K562 (cell line): ENCODE results near the gene EPHA1. TPM values are rescaled to one million over a fixed set of nuclear protein-coding genes. Genes with fewer than 3 reads are reported as not detected.

Experiments used
- ARNT ChIP-seq, 2 experiments: fragments of 450-650 bp; IDR thresholded peaks; 2 replicates each; pipeline ENCODE4 v1.6.1; 2016; ENCODE audit warnings: mild to moderate bottlenecking in 1 of 2
- BMI1 ChIP-seq: fragments of 150-350 bp; IDR thresholded peaks from 2 replicates; pipeline ENCODE4 v1.6.1; 2014; ENCODE audit warnings: low read length
- CXXC5 ChIP-seq: fragments of 250-450 bp; sonication (Bioruptor Pico); IDR thresholded peaks from 2 replicates; pipeline ENCODE4 v1.8.0; 2022; ENCODE audit warnings: inconsistent platforms, mild to moderate bottlenecking, moderate library complexity
- EP400 ChIP-seq: fragments of 450-650 bp; IDR thresholded peaks from 2 replicates; pipeline ENCODE4 v1.6.1; 2017; ENCODE audit warnings: antibody characterized with exemption, mild to moderate bottlenecking, moderate library complexity
- FOXA1 ChIP-seq: fragments of 450-650 bp; IDR thresholded peaks from 2 replicates; pipeline ENCODE4 v1.6.1; 2016; ENCODE audit warnings: mild to moderate bottlenecking, borderline replicate concordance
- GTF2F1 ChIP-seq: IDR thresholded peaks from 2 replicates; pipeline ENCODE4 v1.6.1; 2011; ENCODE audit warnings: low read depth, low read length, improper control_type of control experiment
- HIVEP1 ChIP-seq: fragments of 250-450 bp; sonication (Bioruptor Pico); IDR thresholded peaks from 2 replicates; pipeline ENCODE4 v1.4.0; 2020; ENCODE audit warnings: mild to moderate bottlenecking
- HMG20A ChIP-seq: fragments of 450-650 bp; formaldehyde crosslinking; conservative IDR thresholded peaks from 2 replicates; pipeline ENCODE4 v1.4.0; 2020; ENCODE audit warnings: mild to moderate bottlenecking, mixed read lengths
- KDM1A ChIP-seq, 2 experiments: fragments of 450-650 bp; IDR thresholded peaks; 2 replicates each; pipeline ENCODE4 v1.6.1; 2016; ENCODE audit warnings: mild to moderate bottlenecking in 2 of 2
- KDM5B ChIP-seq: fragments of 200-600 bp; sonication (generic); IDR thresholded peaks from 2 replicates; pipeline ENCODE4 v1.6.1; 2012; ENCODE audit warnings: low read depth, mild to moderate bottlenecking, moderate library complexity, low read length, control low read depth, inconsistent platforms; ENCODE audit not compliant: insufficient replicate concordance
- NFXL1 ChIP-seq: fragments of 450-650 bp; formaldehyde crosslinking; IDR thresholded peaks from 2 replicates; pipeline ENCODE4 v1.4.0; 2021; ENCODE audit warnings: mild to moderate bottlenecking
- POLR2A ChIP-seq: fragments of 450-650 bp; conservative IDR thresholded peaks from 2 replicates; pipeline ENCODE4 v1.6.1; 2016
- RBM25 ChIP-seq: fragments of 200-400 bp; formaldehyde crosslinking; IDR thresholded peaks from 2 replicates; pipeline ENCODE4 v1.6.1; 2018; ENCODE audit warnings: low read length, low read depth, moderate library complexity; ENCODE audit not compliant: severe bottlenecking
- RBM39 ChIP-seq: fragments of 200-400 bp; formaldehyde crosslinking; optimal IDR thresholded peaks from 2 replicates; pipeline ENCODE3; 2018; ENCODE audit warnings: low read depth, low read length
- ZBTB12 ChIP-seq: fragments of 250-450 bp; sonication (Bioruptor Pico); IDR thresholded peaks from 2 replicates; pipeline ENCODE4 v1.4.0; 2020
- ZFPM2 ChIP-seq: fragments of 250-450 bp; sonication (Bioruptor Pico); IDR thresholded peaks from 2 replicates; pipeline ENCODE4 v1.5.1; 2022; ENCODE audit warnings: mild to moderate bottlenecking
- ZHX1 ChIP-seq: fragments of 150-350 bp; conservative IDR thresholded peaks from 2 replicates; pipeline ENCODE4 v1.6.1; 2014; ENCODE audit warnings: low read length
- ZNF282 ChIP-seq: sonication (generic); formaldehyde crosslinking; IDR thresholded peaks from 2 replicates; pipeline ENCODE4 v1.8.1; 2023; ENCODE audit warnings: missing genetic modification reagents
- ZNF449 ChIP-seq: fragments of 250-450 bp; sonication (Bioruptor Pico); IDR thresholded peaks from 2 replicates; pipeline ENCODE4 v1.8.0; 2022; ENCODE audit warnings: moderate library complexity, mild to moderate bottlenecking, inconsistent platforms
- ZNF764 ChIP-seq: fragments of 250-450 bp; sonication (Bioruptor Pico); IDR thresholded peaks from 2 replicates; pipeline ENCODE4 v1.4.0; 2020; ENCODE audit warnings: low read depth, mild to moderate bottlenecking, moderate library complexity
- ZSCAN32 ChIP-seq: fragments of 450-650 bp; formaldehyde crosslinking; IDR thresholded peaks from 2 replicates; pipeline ENCODE4 v1.4.0; 2020; ENCODE audit warnings: mild to moderate bottlenecking, moderate library complexity
- ZZZ3 ChIP-seq: fragments of 450-650 bp; IDR thresholded peaks from 2 replicates; pipeline ENCODE4 v1.6.1; 2016; ENCODE audit warnings: antibody characterized with exemption, mild to moderate bottlenecking, moderate library complexity
- polyA plus RNA-seq, 8 experiments: library from polyadenylated mRNA; depleted of rRNA in 4 of 8; stranded (reverse) in 5 of 8; unstranded in 3 of 8; fragments of >200 nt; fragmentation: Nextera tagmentation in 2 of 8; fragmentation: Illumina TruSeq in 1 of 8; extraction: Ambion mirVana in 2 of 8; extraction: Trizol in 1 of 8; gene quantifications; 2 replicates each; pipeline versions ENCODE4 v1.2.1 to v1.2.3, GENCODE V29; 2011 to 2014; ENCODE audit warnings: inconsistent platforms in 1 of 8, missing spikeins in 1 of 8
- total RNA-seq, 7 experiments: library from RNA; depleted of rRNA in 6 of 7; stranded (reverse); fragments of >200 nt in 6 of 7; fragmentation: Illumina TruSeq in 2 of 7; extraction: Trizol in 2 of 7; gene quantifications; 2 replicates each; pipeline versions ENCODE4 v1.2.1 to v1.2.3, GENCODE V29; 2011 to 2021; ENCODE audit warnings: low replicate concordance in 1 of 7
- TF ChIP-seq, protein P1 (sequence below), 2 experiments: fragments of 200-800 bp in 1 of 2; sonication (Bioruptor generic) in 1 of 2; sonication (generic) in 1 of 2; formaldehyde crosslinking in 1 of 2; IDR thresholded peaks in 1 of 2; conservative IDR thresholded peaks in 1 of 2; 2 replicates each; pipeline versions ENCODE4 v1.5.0 to v1.6.1; 2016 to 2020; ENCODE audit warnings: missing compliant biosample characterization in 1 of 2, missing genetic modification characterization in 1 of 2, missing genetic modification reagents in 1 of 2

EPHA1 gene
- total and polyA plus RNA-seq, 9 of the 15 experiments (the other 6 are each of a cell fraction or from before 2014, with no cell fraction given), result 0.22 to 0.57 (median 0.32) TPM; not detected in 6

DNA sequence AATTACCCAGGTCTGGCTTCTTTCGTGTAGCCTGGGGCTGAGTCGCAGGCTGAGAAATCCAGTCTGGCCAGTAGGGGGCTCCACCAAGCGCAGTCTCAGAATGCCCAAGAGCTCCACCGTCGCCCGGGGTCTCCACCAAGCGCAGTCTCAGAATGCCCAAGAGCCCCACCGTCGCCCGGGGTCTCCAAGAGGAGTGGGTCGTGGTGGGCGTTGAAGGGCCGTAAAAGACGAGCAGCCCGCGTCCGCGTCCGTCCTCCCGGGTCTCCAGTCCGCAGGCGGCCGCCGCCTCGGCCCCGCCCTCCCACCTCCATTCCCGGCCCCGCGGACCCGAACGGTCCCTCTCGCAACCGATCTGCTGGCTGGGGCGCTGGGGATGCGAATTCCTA lies 28.4 kb downstream of the EPHA1 start (continued):
- TF ChIP-seq ZNF449 (CRISPR knock-in tag) (no peak), GTF2F1 (peak; percentile 9; the same call in 1 of the 2 replicates), ZZZ3 (no peak), ZSCAN32 (CRISPR knock-in tag) (no peak), RBM39 (no peak), KDM5B (peak; percentile 73), ZBTB12 (CRISPR knock-in tag) (no peak), ARNT (IDR thresholded peaks at IDR 0.05) (no peak; a peak in 1 of 4 replicates), HIVEP1 (CRISPR knock-in tag) (no peak), HMG20A (CRISPR knock-in tag) (no peak), KDM1A (IDR thresholded peaks at IDR 0.05) (no peak), ZNF282 (CRISPR knock-in tag) (no peak), FOXA1 (no peak), CXXC5 (CRISPR knock-in tag) (peak; percentile 73), BMI1 (no peak), ZNF764 (peak; percentile 46; the same call in 1 of the 2 replicates), ZHX1 (no peak), EP400 (no peak), NFXL1 (CRISPR knock-in tag) (no peak), RBM25 (no peak), POLR2A (peak; percentile 44; the same call in 1 of the 2 replicates), ZFPM2 (CRISPR knock-in tag) (no peak)
- TF ChIP-seq, protein P1, sequence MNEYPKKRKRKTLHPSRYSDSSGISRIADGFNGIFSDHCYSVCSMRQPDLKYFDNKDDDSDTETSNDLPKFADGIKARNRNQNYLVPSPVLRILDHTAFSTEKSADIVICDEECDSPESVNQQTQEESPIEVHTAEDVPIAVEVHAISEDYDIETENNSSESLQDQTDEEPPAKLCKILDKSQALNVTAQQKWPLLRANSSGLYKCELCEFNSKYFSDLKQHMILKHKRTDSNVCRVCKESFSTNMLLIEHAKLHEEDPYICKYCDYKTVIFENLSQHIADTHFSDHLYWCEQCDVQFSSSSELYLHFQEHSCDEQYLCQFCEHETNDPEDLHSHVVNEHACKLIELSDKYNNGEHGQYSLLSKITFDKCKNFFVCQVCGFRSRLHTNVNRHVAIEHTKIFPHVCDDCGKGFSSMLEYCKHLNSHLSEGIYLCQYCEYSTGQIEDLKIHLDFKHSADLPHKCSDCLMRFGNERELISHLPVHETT (CRISPR knock-in tag; conservative IDR thresholded peaks at IDR 0.05 in 1 of 2, IDR thresholded peaks at IDR 0.05 in 1 of 2), result 0 out of 4 replicates have a peak, but pooled peaks of 1 of the 2 experiments have one; percentile 20
